ENCODE data around the gene COL11A2. TPM values are rescaled to one million over a fixed set of nuclear protein-coding genes. Genes with fewer than 3 reads are reported as not detected.
A peak's percentile ranks its signal among the peaks of the same experiment; 100 is the strongest.

COL11A2 gene
- polyA plus RNA-seq, 3 donors: 0.57 TPM; not detected in 2

- no peaks in the 10 kb centered on the region for H3K27me3 ChIP-seq (ENCODE audit: control insufficient read depth in 2 of 2, insufficient read depth in 2 of 2, low read length in 2 of 2)
- no peaks in the 10 kb centered on the region for H4K20me1 ChIP-seq (ENCODE audit: insufficient read depth, low read length)
Measured at GRCh38 chr6:33168639-33169038, 23.6 kb downstream of the COL11A2 start.

GRCh38 chr6:33168284-33168601 is 24.0 kb downstream of the COL11A2 start:
- WGBS (ENCODE audit: insufficient coverage): 77% methylated on average over 5 of the region's 6 CpGs
- no peak for DNase-seq
- Histone ChIP-seq H3K79me2 (ENCODE audit: insufficient read depth, low read length) (no peaks in the 10 kb centered on the region), H4K20me1 (ENCODE audit: insufficient read depth, low read length) (no peaks in the 10 kb centered on the region), H3K4me3 (replicated peaks in 1 of 3; ENCODE audit: low read depth in 2 of 3, low read length in 3 of 3) (no peak overlapping the region), H2AFZ (ENCODE audit: insufficient read depth, low read depth, low read length, poor library complexity, severe bottlenecking) (no peak overlapping the region), H3K9me3 (replicated peaks in 1 of 2; ENCODE audit: control insufficient read depth in 1 of 2, insufficient read depth in 1 of 2, low read length in 2 of 2) (no peaks in the 10 kb centered on the region), H3K27ac (ENCODE audit: low read depth in 1 of 2, low read length in 2 of 2) (no peak overlapping the region), H3K9ac (ENCODE audit: insufficient read depth, low read length, poor library complexity, severe bottlenecking) (no peak overlapping the region), H3K4me1 (ENCODE audit: control insufficient read depth in 1 of 2, insufficient read depth in 2 of 2, low read length in 2 of 2) (no peaks in the 10 kb centered on the region), H3K27me3 (ENCODE audit: control insufficient read depth in 2 of 2, insufficient read depth in 2 of 2, low read length in 2 of 2) (no peaks in the 10 kb centered on the region), H3K36me3 (replicated peaks in 1 of 2; ENCODE audit: control insufficient read depth in 1 of 2, insufficient read depth in 2 of 2, low read length in 2 of 2) (no peaks in the 10 kb centered on the region), H3K4me2 (replicated peaks; ENCODE audit: extremely low read depth, low read length, poor library complexity, severe bottlenecking) (no peak overlapping the region)
- Mint-ChIP-seq H3K4me3 (no peak overlapping the region), H3K9me3 (no peaks in the 10 kb centered on the region), H3K27ac (peak overlapping the region in 1 of 7 donors; percentile 42), H3K4me1 (no peaks in the 10 kb centered on the region), H3K36me3 (no peaks in the 10 kb centered on the region), H3K27me3 (ENCODE audit: low read depth in 3 of 3) (peaks cover 9 to 25% (median 14%) of the 10 kb centered on the region in 3 donors)
- intact Hi-C loops (cut with micrococcal nuclease): loop anchor here in 1 of 2 donors (10.0 kb wide), 1 partner anchor 77 kb away; no protein-coding TSS in a partner anchor
- TF ChIP-seq, protein P1, sequence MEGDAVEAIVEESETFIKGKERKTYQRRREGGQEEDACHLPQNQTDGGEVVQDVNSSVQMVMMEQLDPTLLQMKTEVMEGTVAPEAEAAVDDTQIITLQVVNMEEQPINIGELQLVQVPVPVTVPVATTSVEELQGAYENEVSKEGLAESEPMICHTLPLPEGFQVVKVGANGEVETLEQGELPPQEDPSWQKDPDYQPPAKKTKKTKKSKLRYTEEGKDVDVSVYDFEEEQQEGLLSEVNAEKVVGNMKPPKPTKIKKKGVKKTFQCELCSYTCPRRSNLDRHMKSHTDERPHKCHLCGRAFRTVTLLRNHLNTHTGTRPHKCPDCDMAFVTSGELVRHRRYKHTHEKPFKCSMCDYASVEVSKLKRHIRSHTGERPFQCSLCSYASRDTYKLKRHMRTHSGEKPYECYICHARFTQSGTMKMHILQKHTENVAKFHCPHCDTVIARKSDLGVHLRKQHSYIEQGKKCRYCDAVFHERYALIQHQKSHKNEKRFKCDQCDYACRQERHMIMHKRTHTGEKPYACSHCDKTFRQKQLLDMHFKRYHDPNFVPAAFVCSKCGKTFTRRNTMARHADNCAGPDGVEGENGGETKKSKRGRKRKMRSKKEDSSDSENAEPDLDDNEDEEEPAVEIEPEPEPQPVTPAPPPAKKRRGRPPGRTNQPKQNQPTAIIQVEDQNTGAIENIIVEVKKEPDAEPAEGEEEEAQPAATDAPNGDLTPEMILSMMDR (IDR thresholded peaks at IDR 0.05): no peak

More at GRCh38 chr6:33168639-33169038, 23.6 kb downstream of the COL11A2 start:
- no peak overlapping the region for H3K27ac Mint-ChIP-seq
- no peaks in the 10 kb centered on the region for H3K36me3 Mint-ChIP-seq
- TF ChIP-seq, protein P1 (IDR thresholded peaks at IDR 0.05): no peak
- Histone ChIP-seq H3K36me3 (replicated peaks in 1 of 2; ENCODE audit: control insufficient read depth in 1 of 2, insufficient read depth in 2 of 2, low read length in 2 of 2) (no peaks in the 10 kb centered on the region), H3K4me1 (ENCODE audit: control insufficient read depth in 1 of 2, insufficient read depth in 2 of 2, low read length in 2 of 2) (no peaks in the 10 kb centered on the region), H2AFZ (ENCODE audit: insufficient read depth, low read depth, low read length, poor library complexity, severe bottlenecking) (no peak overlapping the region), H3K4me3 (replicated peaks in 1 of 3; ENCODE audit: low read depth in 2 of 3, low read length in 3 of 3) (no peak overlapping the region), H3K9me3 (replicated peaks in 1 of 2; ENCODE audit: control insufficient read depth in 1 of 2, insufficient read depth in 1 of 2, low read length in 2 of 2) (no peaks in the 10 kb centered on the region), H3K9ac (ENCODE audit: insufficient read depth, low read length, poor library complexity, severe bottlenecking) (no peak overlapping the region), H3K27ac (ENCODE audit: low read depth in 1 of 2, low read length in 2 of 2) (no peak overlapping the region), H3K4me2 (replicated peaks; ENCODE audit: extremely low read depth, low read length, poor library complexity, severe bottlenecking) (no peak overlapping the region), H3K79me2 (ENCODE audit: insufficient read depth, low read length) (no peaks in the 10 kb centered on the region)
- peaks cover 9 to 27% (median 14%) of the 10 kb centered on the region in 3 donors for H3K27me3 Mint-ChIP-seq (ENCODE audit: low read depth in 3 of 3)
- intact Hi-C loops (cut with micrococcal nuclease): loop anchor here in 1 of 2 donors (10.0 kb wide), 1 partner anchor 76 kb away; no protein-coding TSS in a partner anchor
- H3K9me3 Mint-ChIP-seq: no peaks in the 10 kb centered on the region
- DNase-seq: no peak
- WGBS (ENCODE audit: insufficient coverage): no CpG with 5 or more reads among the region's 5 CpGs
- no peaks in the 10 kb centered on the region for H3K4me1 Mint-ChIP-seq
- H3K4me3 Mint-ChIP-seq: no peak overlapping the region
